ENCODE results near the gene NKAIN2.
"Not testable (repeated sequence)": the region's sequence is repeated elsewhere in the genome, so short reads cannot be mapped to it uniquely, and the experiment has no call there.

The NKAIN2 gene

DNA sequence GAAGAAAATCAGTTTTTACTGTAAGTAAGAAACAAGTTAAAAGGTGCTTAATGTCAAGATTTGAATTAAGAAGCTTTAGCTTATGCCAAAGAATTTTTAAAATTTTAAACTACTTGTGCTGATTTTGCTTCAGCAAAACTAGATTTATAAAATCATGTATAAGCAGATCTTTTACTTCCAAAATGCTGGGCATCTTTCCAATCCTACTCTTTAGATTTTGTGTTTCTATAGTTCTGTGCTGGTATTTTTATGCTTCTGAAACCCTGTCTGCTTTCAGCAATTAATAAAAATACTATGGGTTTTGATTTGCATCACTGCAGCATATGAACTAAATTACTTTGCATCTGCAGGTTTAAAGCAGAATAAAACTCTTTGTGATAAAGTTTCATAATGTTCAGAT, 920.0 kb downstream of the NKAIN2 start:
- TF ChIP-seq CTCF (IDR thresholded peaks at IDR 0.05; ENCODE audit: low read depth, low read length): no peak
- no peak overlapping the region for H3K4me3 ChIP-seq (ENCODE audit: low read depth, low read length)
- no peaks in the 10 kb centered on the region for H3K27me3 ChIP-seq
- DNase-seq: no peak
- no peaks in the 10 kb centered on the region for H3K36me3 ChIP-seq
- H3K4me1 ChIP-seq: no peaks in the 10 kb centered on the region
- no peaks in the 10 kb centered on the region for H3K9me3 ChIP-seq

- H3K4me3 ChIP-seq (ENCODE audit: low read depth, low read length); DNase-seq; H3K27me3 ChIP-seq; H3K9me3 ChIP-seq; H3K4me1 ChIP-seq; H3K36me3 ChIP-seq: not testable (repeated sequence)
These were observed 934.1 kb downstream of the NKAIN2 start for GRCh38 chr6:124737804-124738203.

DNA sequence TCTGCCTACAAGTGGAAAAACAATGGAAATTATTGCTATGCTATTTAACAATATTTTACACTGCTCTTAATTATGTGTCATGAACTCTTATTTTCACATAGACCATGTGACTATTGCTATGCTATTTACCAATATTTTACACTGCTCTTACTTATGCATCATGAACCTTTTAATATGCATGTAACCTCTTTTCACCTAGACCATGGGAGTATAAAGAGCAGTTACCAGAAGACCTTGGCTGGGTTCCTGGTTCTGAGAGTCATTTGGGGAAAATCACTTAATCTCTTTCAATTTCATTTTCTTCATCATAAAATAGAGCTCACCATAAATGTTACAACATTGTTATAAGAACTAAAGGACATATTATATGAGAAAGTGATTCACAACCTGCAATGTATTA, 934.8 kb downstream of the NKAIN2 start:
- Histone ChIP-seq H3K4me1 (no peaks in the 10 kb centered on the region), H3K4me3 (ENCODE audit: low read depth, low read length) (no peak overlapping the region), H3K27me3 (no peaks in the 10 kb centered on the region), H3K36me3 (no peaks in the 10 kb centered on the region), H3K9me3 (no peaks in the 10 kb centered on the region)
- DNase-seq: no peak
- TF ChIP-seq CTCF (IDR thresholded peaks at IDR 0.05; ENCODE audit: low read depth, low read length): no peak

DNA sequence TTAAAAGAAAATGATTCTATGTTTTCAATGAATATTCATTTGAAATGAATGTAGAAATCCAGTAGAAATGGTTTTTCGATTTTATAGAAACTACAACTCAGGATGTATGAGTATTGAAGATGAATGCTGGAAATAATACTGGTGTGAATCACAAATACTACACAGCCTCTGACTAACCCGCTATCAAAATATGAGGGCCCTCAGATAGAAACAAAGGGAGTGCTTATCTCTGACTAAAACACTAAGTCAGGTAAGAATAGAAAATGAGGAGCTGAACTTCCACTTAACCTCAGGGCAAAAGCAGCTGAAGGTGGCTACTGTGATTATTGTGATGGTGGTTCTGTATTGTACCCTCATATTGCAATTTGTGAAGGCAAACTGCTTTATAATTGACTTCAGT, 937.7 kb downstream of the NKAIN2 start:
- no peak for DNase-seq

GRCh38 chr6:124742971-124743370, 939.3 kb downstream of the NKAIN2 start:
- Histone ChIP-seq H3K27me3 (no peaks in the 10 kb centered on the region), H3K4me3 (ENCODE audit: low read depth, low read length) (no peak overlapping the region), H3K9me3 (no peaks in the 10 kb centered on the region), H3K4me1 (no peaks in the 10 kb centered on the region), H3K36me3 (no peaks in the 10 kb centered on the region)
- no peak for DNase-seq
- no peak for TF ChIP-seq CTCF (IDR thresholded peaks at IDR 0.05; ENCODE audit: low read depth, low read length)

More for the DNA sequence above, 937.7 kb downstream of the NKAIN2 start:
- Histone ChIP-seq H3K36me3 (no peaks in the 10 kb centered on the region), H3K9me3 (no peaks in the 10 kb centered on the region), H3K4me3 (ENCODE audit: low read depth, low read length) (no peak overlapping the region), H3K4me1 (no peaks in the 10 kb centered on the region), H3K27me3 (no peaks in the 10 kb centered on the region)
- no peak for TF ChIP-seq CTCF (IDR thresholded peaks at IDR 0.05; ENCODE audit: low read depth, low read length)

GRCh38 chr6:124743420-124743819, 939.8 kb downstream of the NKAIN2 start:
- DNase-seq: no peak
- H3K9me3 ChIP-seq: no peaks in the 10 kb centered on the region
- no peaks in the 10 kb centered on the region for H3K4me1 ChIP-seq
- no peaks in the 10 kb centered on the region for H3K36me3 ChIP-seq
- TF ChIP-seq CTCF (IDR thresholded peaks at IDR 0.05; ENCODE audit: low read depth, low read length): no peak
- H3K4me3 ChIP-seq (ENCODE audit: low read depth, low read length): no peak overlapping the region
- H3K27me3 ChIP-seq: no peaks in the 10 kb centered on the region

GRCh38 chr6:124747349-124747748, 943.7 kb downstream of the NKAIN2 start:
- TF ChIP-seq CTCF (IDR thresholded peaks at IDR 0.05; ENCODE audit: low read depth, low read length): no peak
- H3K4me1 ChIP-seq: no peaks in the 10 kb centered on the region
- no peaks in the 10 kb centered on the region for H3K36me3 ChIP-seq
- no peaks in the 10 kb centered on the region for H3K9me3 ChIP-seq
- DNase-seq: no peak
- no peak overlapping the region for H3K4me3 ChIP-seq (ENCODE audit: low read depth, low read length)
- H3K27me3 ChIP-seq: no peaks in the 10 kb centered on the region
